A549 (cell line): ENCODE data around the gene TEKT5.

Experiments used
- CEBPB ChIP-seq, 2 experiments: fragments of >200 bp in 1 of 2; sonication (Bioruptor Twin) in 1 of 2; formaldehyde crosslinking in 1 of 2; IDR thresholded peaks; 2 replicates each; pipeline ENCODE4 v1.6.1; 2012 to 2016
- KDM5A ChIP-seq: fragments of 200-600 bp; sonication (generic); IDR thresholded peaks from 2 replicates; pipeline ENCODE4 v1.6.1; 2016; ENCODE audit warnings: antibody characterized with exemption, mild to moderate bottlenecking
- PHF8 ChIP-seq: fragments of 200-600 bp; sonication (generic); IDR thresholded peaks from 2 replicates; pipeline ENCODE4 v1.6.1; 2016; ENCODE audit warnings: low read depth, mild to moderate bottlenecking, antibody characterized with exemption, moderate library complexity, borderline replicate concordance
- POLR2A ChIP-seq: IDR thresholded peaks from 2 replicates; pipeline ENCODE4 v1.6.1; 2012; ENCODE audit warnings: mild to moderate bottlenecking, low read length
- RAD21 ChIP-seq, 2 experiments: fragments of >200 bp in 1 of 2; sonication (Bioruptor Twin) in 1 of 2; formaldehyde crosslinking in 1 of 2; IDR thresholded peaks in 1 of 2; conservative IDR thresholded peaks in 1 of 2; 2 replicates in 1 of 2; 3 replicates in 1 of 2; pipeline ENCODE4 v1.6.1; 2012 to 2018; ENCODE audit warnings: inconsistent platforms in 1 of 2
- ZNF302 ChIP-seq: fragments of 250-450 bp; sonication (Bioruptor Pico); IDR thresholded peaks from 2 replicates; pipeline ENCODE4 v1.9.0; 2021; ENCODE audit warnings: inconsistent platforms, mild to moderate bottlenecking, moderate library complexity
- TF ChIP-seq, protein P1 (sequence below): fragments of >200 bp; sonication (Bioruptor Twin); formaldehyde crosslinking; IDR thresholded peaks from 3 replicates; pipeline ENCODE4 v1.5.1; 2016

DNA sequence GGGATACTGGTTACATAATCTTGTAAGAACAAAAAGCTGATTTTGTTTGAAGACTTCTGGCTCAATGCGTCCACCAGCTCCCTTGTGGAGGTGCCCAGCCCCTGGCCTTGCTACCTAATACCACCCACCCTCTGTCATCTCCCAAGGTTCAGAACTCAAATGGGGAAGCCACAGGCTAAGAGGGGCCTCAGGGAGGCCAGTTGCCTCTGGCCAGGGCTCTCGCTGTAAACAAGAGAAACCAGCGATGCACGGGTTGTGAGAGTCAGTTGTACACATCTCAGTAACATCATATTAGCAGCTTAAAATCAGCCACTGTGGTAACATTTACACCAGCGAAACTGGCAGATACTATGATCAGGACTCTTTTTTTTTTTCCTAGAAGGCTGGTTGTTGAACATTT, 6.0 kb downstream of the TEKT5 start:
- TF ChIP-seq POLR2A: no peak
- TF ChIP-seq KDM5A: no peak
- no peak for TF ChIP-seq ZNF302 (CRISPR knock-in tag)
- TF ChIP-seq, protein P1, sequence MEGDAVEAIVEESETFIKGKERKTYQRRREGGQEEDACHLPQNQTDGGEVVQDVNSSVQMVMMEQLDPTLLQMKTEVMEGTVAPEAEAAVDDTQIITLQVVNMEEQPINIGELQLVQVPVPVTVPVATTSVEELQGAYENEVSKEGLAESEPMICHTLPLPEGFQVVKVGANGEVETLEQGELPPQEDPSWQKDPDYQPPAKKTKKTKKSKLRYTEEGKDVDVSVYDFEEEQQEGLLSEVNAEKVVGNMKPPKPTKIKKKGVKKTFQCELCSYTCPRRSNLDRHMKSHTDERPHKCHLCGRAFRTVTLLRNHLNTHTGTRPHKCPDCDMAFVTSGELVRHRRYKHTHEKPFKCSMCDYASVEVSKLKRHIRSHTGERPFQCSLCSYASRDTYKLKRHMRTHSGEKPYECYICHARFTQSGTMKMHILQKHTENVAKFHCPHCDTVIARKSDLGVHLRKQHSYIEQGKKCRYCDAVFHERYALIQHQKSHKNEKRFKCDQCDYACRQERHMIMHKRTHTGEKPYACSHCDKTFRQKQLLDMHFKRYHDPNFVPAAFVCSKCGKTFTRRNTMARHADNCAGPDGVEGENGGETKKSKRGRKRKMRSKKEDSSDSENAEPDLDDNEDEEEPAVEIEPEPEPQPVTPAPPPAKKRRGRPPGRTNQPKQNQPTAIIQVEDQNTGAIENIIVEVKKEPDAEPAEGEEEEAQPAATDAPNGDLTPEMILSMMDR: no peak
- TF ChIP-seq CEBPB (IDR thresholded peaks at IDR 0.05): no peak
- no peak for TF ChIP-seq RAD21 (conservative IDR thresholded peaks at IDR 0.05 in 1 of 2, IDR thresholded peaks at IDR 0.05 in 1 of 2)
- no peak for TF ChIP-seq PHF8
